IMR-90 (cell line): ENCODE data around the gene PTBP1. TPM values are rescaled to one million over a fixed set of nuclear protein-coding genes. Genes with fewer than 3 reads are reported as not detected.

Experiments used
- ATAC-seq: fragments of 200-7000 bp; cut with Tn5 transposase; 2 replicates; pipeline ENCODE4 v1.9.1; 2020; ENCODE audit warnings: low read depth, mild to moderate bottlenecking, moderate library complexity
- BruUV-seq: library from RNA; stranded (reverse); fragments of 400-500 nt; replicated peaks from 2 replicates; lab custom pipeline; 2021; lab: Mats Ljungman, UMichigan
- CTCF ChIA-PET: fragments of 300-600 bp; formaldehyde crosslinking; extraction: SDS; loops from one replicate; lab custom pipeline; 2021; ENCODE audit warnings: antibody characterized with exemption; lab: Yijun Ruan, JAX
- POLR2A ChIA-PET: fragments of 300-600 bp; sonication (Branson Sonifier 250); formaldehyde crosslinking; loops from one replicate; lab custom pipeline; 2022; ENCODE audit warnings: antibody characterized with exemption; ENCODE audit not compliant: unreplicated experiment; lab: Charles Lee
- DNase-seq: peaks from one replicate; pipeline ENCODE4 v3.0.0; 2013
- H2AFZ ChIP-seq: replicated peaks from 2 replicates; pipeline ENCODE3; 2013; ENCODE audit warnings: low read length, mild to moderate bottlenecking; ENCODE audit not compliant: poor library complexity
- H2AK5ac ChIP-seq: 2 replicates; pipeline ENCODE4 v1.6.1; 2013; ENCODE audit warnings: low read depth, low read length, inconsistent platforms
- H2AK9ac ChIP-seq: replicated peaks from 2 replicates; pipeline ENCODE3; 2013; ENCODE audit warnings: mild to moderate bottlenecking, low read depth, low read length, moderate library complexity; ENCODE audit not compliant: poor library complexity
- H2BK120ac ChIP-seq: 2 replicates; pipeline ENCODE4 v1.6.1; 2013; ENCODE audit warnings: low read depth, low read length, inconsistent platforms
- H2BK15ac ChIP-seq: 3 replicates; pipeline ENCODE4 v1.6.1; 2013; ENCODE audit warnings: low read depth, low read length, inconsistent platforms
- H2BK20ac ChIP-seq: 2 replicates; pipeline ENCODE4 v1.6.1; 2013; ENCODE audit warnings: low read depth, mild to moderate bottlenecking, inconsistent platforms, low read length, moderate library complexity
- H2BK5ac ChIP-seq: 2 replicates; pipeline ENCODE4 v1.6.1; 2013; ENCODE audit warnings: mild to moderate bottlenecking, low read depth, low read length, inconsistent platforms; ENCODE audit not compliant: poor library complexity, severe bottlenecking
- H3K14ac ChIP-seq: replicated peaks from 2 replicates; pipeline ENCODE4 v1.6.1; 2013; ENCODE audit warnings: low read depth, low read length, inconsistent platforms
- H3K18ac ChIP-seq: 2 replicates; pipeline ENCODE4 v1.6.1; 2013; ENCODE audit warnings: low read depth, low read length, control low read depth
- H3K23ac ChIP-seq: 2 replicates; pipeline ENCODE4 v1.6.1; 2013; ENCODE audit warnings: low read depth, low read length, inconsistent platforms
- H3K27ac ChIP-seq: 2 replicates; pipeline ENCODE4 v1.5.1; 2013; ENCODE audit warnings: mild to moderate bottlenecking, control low read depth, low read length; ENCODE audit not compliant: insufficient read depth
- H3K27me3 ChIP-seq: 2 replicates; pipeline ENCODE4 v1.6.1; 2013; ENCODE audit warnings: low read length; ENCODE audit not compliant: control insufficient read depth, insufficient read depth
- H3K36me3 ChIP-seq: 2 replicates; pipeline ENCODE4 v1.6.1; 2013; ENCODE audit warnings: low read length, mixed read lengths; ENCODE audit not compliant: control insufficient read depth, insufficient read depth
- H3K4ac ChIP-seq: 2 replicates; pipeline ENCODE4 v1.6.1; 2013; ENCODE audit warnings: low read depth, low read length, inconsistent platforms
- H3K4me1 ChIP-seq: 2 replicates; pipeline ENCODE4 v1.6.1; 2013; ENCODE audit warnings: low read length, mixed read lengths; ENCODE audit not compliant: control insufficient read depth, insufficient read depth
- H3K4me2 ChIP-seq: 2 replicates; pipeline ENCODE4 v1.6.1; 2013; ENCODE audit warnings: low read depth, mild to moderate bottlenecking, control low read depth, low read length, moderate library complexity
- H3K4me3 ChIP-seq: 2 replicates; pipeline ENCODE4 v1.5.1; 2013; ENCODE audit warnings: low read depth, mild to moderate bottlenecking, control low read depth, low read length, moderate library complexity; ENCODE audit not compliant: insufficient read depth
- H3K56ac ChIP-seq: 2 replicates; pipeline ENCODE4 v1.6.1; 2013; ENCODE audit warnings: low read length, inconsistent platforms; ENCODE audit not compliant: insufficient read depth; ENCODE audit errors: extremely low read depth
- H3K79me1 ChIP-seq, 2 experiments: 2 replicates each; pipeline ENCODE4 v1.6.1; 2013; ENCODE audit warnings: low read length in 2 of 2, inconsistent platforms in 1 of 2, low read depth in 1 of 2
- H3K9ac ChIP-seq: 2 replicates; pipeline ENCODE4 v1.6.1; 2013; ENCODE audit warnings: low read depth, low read length, control low read depth
- H3K9me1 ChIP-seq: 2 replicates; pipeline ENCODE4 v1.6.1; 2013; ENCODE audit warnings: low read length, inconsistent platforms; ENCODE audit not compliant: insufficient read depth
- H3K9me3 ChIP-seq: 2 replicates; pipeline ENCODE4 v1.6.1; 2013; ENCODE audit warnings: low read length; ENCODE audit not compliant: control insufficient read depth, insufficient read depth
- H4K20me1 ChIP-seq: 2 replicates; pipeline ENCODE4 v1.6.1; 2013; ENCODE audit warnings: low read length, inconsistent platforms; ENCODE audit not compliant: insufficient read depth
- H4K5ac ChIP-seq: 2 replicates; pipeline ENCODE4 v1.6.1; 2013; ENCODE audit warnings: mild to moderate bottlenecking, low read depth, low read length, control low read depth
- H4K8ac ChIP-seq, 2 experiments: 2 replicates each; pipeline ENCODE4 v1.6.1; 2013; ENCODE audit warnings: low read depth in 2 of 2, low read length in 2 of 2, control low read depth in 1 of 2, inconsistent platforms in 1 of 2
- H4K91ac ChIP-seq: 2 replicates; pipeline ENCODE4 v1.6.1; 2013; ENCODE audit warnings: low read depth, low read length, inconsistent platforms; ENCODE audit not compliant: insufficient read depth
- BHLHE40 ChIP-seq: fragments of 150-350 bp; IDR thresholded peaks from 2 replicates; pipeline ENCODE4 v1.6.1; 2016; ENCODE audit warnings: mild to moderate bottlenecking, low read depth, low read length
- CEBPB ChIP-seq: IDR thresholded peaks from 2 replicates; pipeline ENCODE4 v1.6.1; 2012; ENCODE audit warnings: low read depth, low read length, improper control_type of control experiment
- CHD1 ChIP-seq: IDR thresholded peaks from 2 replicates; pipeline ENCODE4 v1.6.1; 2012; ENCODE audit warnings: low read depth, low read length, improper control_type of control experiment
- CTCF ChIP-seq: conservative IDR thresholded peaks from 2 replicates; pipeline ENCODE4 v1.5.1; 2012; ENCODE audit warnings: mild to moderate bottlenecking, low read depth, low read length, improper control_type of control experiment
- FOS ChIP-seq: fragments of 150-350 bp; IDR thresholded peaks from 2 replicates; pipeline ENCODE4 v1.6.1; 2016; ENCODE audit warnings: low read depth, low read length
- MAFK ChIP-seq: IDR thresholded peaks from 2 replicates; pipeline ENCODE4 v1.6.1; 2012; ENCODE audit warnings: low read depth, low read length, improper control_type of control experiment
- NFE2L2 ChIP-seq: fragments of 150-350 bp; IDR thresholded peaks from 2 replicates; pipeline ENCODE4 v1.6.1; 2016; ENCODE audit warnings: low read depth, mild to moderate bottlenecking, low read length
- POLR2A ChIP-seq: IDR thresholded peaks from 2 replicates; pipeline ENCODE4 v1.6.1; 2012; ENCODE audit warnings: mild to moderate bottlenecking, low read depth, low read length
- RCOR1 ChIP-seq: IDR thresholded peaks from 2 replicates; pipeline ENCODE4 v1.6.1; 2012; ENCODE audit warnings: mild to moderate bottlenecking, low read length, improper control_type of control experiment; ENCODE audit not compliant: insufficient replicate concordance
- RFX5 ChIP-seq: IDR thresholded peaks from 2 replicates; pipeline ENCODE4 v1.8.0; 2012; ENCODE audit warnings: low read depth, mild to moderate bottlenecking, low read length, moderate library complexity
- SMC3 ChIP-seq: fragments of 150-350 bp; IDR thresholded peaks from 2 replicates; pipeline ENCODE4 v1.6.1; 2016; ENCODE audit warnings: low read depth, mild to moderate bottlenecking, antibody characterized with exemption, low read length, moderate library complexity
- USF2 ChIP-seq: fragments of 150-350 bp; IDR thresholded peaks from 2 replicates; pipeline ENCODE4 v1.6.1; 2017; ENCODE audit warnings: mild to moderate bottlenecking, antibody characterized with exemption, low read length, low read depth
- WGBS, 2 experiments: methylation state at CpG; one replicate each; pipeline versions ENCODE4 v1.1.5 to v1.1.7; 2013; ENCODE audit warnings: missing lambda C conversion rate in 2 of 2; ENCODE audit not compliant: insufficient read length in 1 of 2; ENCODE audit errors: extremely low coverage in 2 of 2; 5-methylcytosine and 5-hydroxymethylcytosine counted together
- dilution Hi-C: fragments of 300-500 bp; cut with HindIII; formaldehyde crosslinking; loops from one replicate; pipeline ENCODE4 v1.14.3; 2018; ENCODE audit warnings: low sequenced_read_pairs; ENCODE audit not compliant: unreplicated experiment
- in situ Hi-C: fragments of 300-500 bp; cut with MboI; formaldehyde crosslinking; loops from 3 replicates; pipeline ENCODE4 v1.14.3; 2019; ENCODE audit warnings: low sequenced_read_pairs, inconsistent platforms, mixed read lengths
- intact Hi-C: fragments of 100-400 bp; cut with micrococcal nuclease; formaldehyde crosslinking; loops from 2 replicates; pipeline ENCODE4 v1.10.0; 2022
- polyA plus RNA-seq, 3 experiments: library from polyadenylated mRNA; depleted of rRNA; stranded (reverse); fragments of >200 nt; gene quantifications; 2 replicates each; pipeline ENCODE4 v1.2.3, GENCODE V29; 2012; ENCODE audit warnings: low replicate concordance in 1 of 3
- total RNA-seq: library from RNA; depleted of rRNA; stranded (reverse); fragments of >200 nt; gene quantifications from 2 replicates; pipeline ENCODE4 v1.2.3, GENCODE V29; 2012

The PTBP1 gene
- total and polyA plus RNA-seq, 2 of the 4 experiments (the other 2 are of a cell fraction), result 146 to 269 TPM

GRCh38 chr19:787536-787935, 9.7 kb upstream of the PTBP1 start:
- WGBS, 2 experiments, result 85% methylated on average over 9 of the region's 16 CpGs; no CpG with 5 or more reads in 1 of the 2 experiments
- Histone ChIP-seq H2BK15ac (no peak overlapping the region), H2BK120ac (no peak overlapping the region), H2AK5ac (no peak overlapping the region), H3K9ac (no peak overlapping the region), H2BK5ac (no peak overlapping the region), H3K9me1 (no peaks in the 10 kb centered on the region; the same call in 1 of the 2 replicates), H4K20me1 (no peaks in the 10 kb centered on the region), H3K4me2 (no peak overlapping the region), H2AK9ac (peak overlapping the region; percentile 13), H3K14ac (no peak overlapping the region), H3K36me3 (no peaks in the 10 kb centered on the region), H2BK20ac (no peak overlapping the region), H3K27ac (no peak overlapping the region), H3K9me3 (no peaks in the 10 kb centered on the region), H4K91ac (no peak overlapping the region), H2AFZ (no peak overlapping the region), H3K23ac (no peak overlapping the region), H4K5ac (no peak overlapping the region), H4K8ac (no peak overlapping the region), H3K56ac (no peak overlapping the region), H3K4ac (no peak overlapping the region), H3K4me3 (no peak overlapping the region), H3K27me3 (no peaks in the 10 kb centered on the region), H3K79me1 (peaks cover 2 to 19% of the 10 kb centered on the region in 2 experiments; a peak in 2 of 4 replicates), H3K18ac (no peak overlapping the region), H3K4me1 (peaks cover 9% of the 10 kb centered on the region)
- TF ChIP-seq CTCF (no peak), USF2 (no peak), FOS (no peak), MAFK (no peak), CHD1 (no peak), SMC3 (no peak), CEBPB (no peak), POLR2A (no peak), BHLHE40 (no peak), NFE2L2 (no peak), RCOR1 (no peak), RFX5 (no peak)
- intact Hi-C loops (no loop called here), dilution Hi-C loops (no loop called here), in situ Hi-C loops (no loop called here)
- ATAC-seq (no peak), DNase-seq (no peak)
- CTCF ChIA-PET, result no interaction called here
- no TSS peak for BruUV-seq
- POLR2A ChIA-PET, result no interaction called here
